SK-N-SH (cell line): ENCODE measurements around the gene ACOXL. TPM values are rescaled to one million over a fixed set of nuclear protein-coding genes. Genes with fewer than 3 reads are reported as not detected.
A peak's percentile ranks its signal among the peaks of the same experiment; 100 is the strongest.

Experiments
- CTCF ChIA-PET: fragments of 300-600, 350-600 bp; formaldehyde crosslinking; extraction: SDS; loops from one replicate; lab custom pipeline; 2021; lab: Yijun Ruan, JAX
- POLR2A ChIA-PET: fragments of 350-600 bp; sonication (Branson Sonifier 250); formaldehyde crosslinking; extraction: SDS; loops from one replicate; lab custom pipeline; 2020; ENCODE audit warnings: antibody characterized with exemption, inconsistent platforms; lab: Yijun Ruan, JAX
- DNase-seq: peaks from one replicate; pipeline ENCODE4 v3.0.0; 2012
- H2AFZ ChIP-seq: fragments of 200-600 bp; sonication (generic); 2 replicates; pipeline ENCODE4 v1.8.1; 2016; ENCODE audit warnings: antibody characterized with exemption, mild to moderate bottlenecking, low read depth
- H3F3A ChIP-seq: fragments of 200-600 bp; sonication (generic); replicated peaks from 2 replicates; pipeline ENCODE3; 2016; ENCODE audit warnings: antibody characterized with exemption, mild to moderate bottlenecking; ENCODE audit not compliant: insufficient read depth
- H3K27ac ChIP-seq, 2 experiments: fragments of 200-500 bp in 1 of 2; fragments of 200-600 bp in 1 of 2; sonication (Bioruptor generic) in 1 of 2; sonication (generic), shearing (Covaris generic) in 1 of 2; 2 replicates each; pipeline versions ENCODE4 v1.5.1 to v1.6.1; 2014 to 2016; ENCODE audit warnings: low read depth in 2 of 2, inconsistent platforms in 1 of 2, low read length in 1 of 2, mild to moderate bottlenecking in 1 of 2, mixed read lengths in 1 of 2
- H3K27me3 ChIP-seq: fragments of 200-600 bp; sonication (generic), shearing (Covaris generic); 2 replicates; pipeline ENCODE4 v1.6.1; 2016; ENCODE audit warnings: mixed run types; ENCODE audit not compliant: insufficient read depth
- H3K36me3 ChIP-seq, 2 experiments: fragments of 200-500 bp in 1 of 2; fragments of 200-600 bp in 1 of 2; sonication (Bioruptor generic) in 1 of 2; sonication (generic) in 1 of 2; replicated peaks in 1 of 2; 2 replicates each; pipeline versions ENCODE3 to v1.5.1; 2014 to 2016; ENCODE audit warnings: low read length in 1 of 2, mild to moderate bottlenecking in 1 of 2; ENCODE audit not compliant: insufficient read depth in 2 of 2, control insufficient read depth in 1 of 2
- H3K4me1 ChIP-seq, 2 experiments: fragments of 200-500 bp in 1 of 2; fragments of 200-600 bp in 1 of 2; sonication (Bioruptor generic) in 1 of 2; sonication (generic), shearing (Covaris generic) in 1 of 2; 2 replicates each; pipeline versions ENCODE4 v1.5.1 to v1.6.1; 2014 to 2016; ENCODE audit warnings: low read depth in 1 of 2, low read length in 1 of 2, mixed run types in 1 of 2; ENCODE audit not compliant: insufficient read depth in 2 of 2, control insufficient read depth in 1 of 2
- H3K4me2 ChIP-seq: fragments of 200-600 bp; sonication (generic), shearing (Covaris generic); 2 replicates; pipeline ENCODE4 v1.6.1; 2017; ENCODE audit warnings: mixed run types
- H3K4me3 ChIP-seq, 2 experiments: fragments of 200-500 bp in 1 of 2; fragments of 200-600 bp in 1 of 2; sonication (Bioruptor generic) in 1 of 2; sonication (generic), shearing (Covaris generic) in 1 of 2; 2 replicates each; pipeline versions ENCODE4 v1.5.1 to v1.8.1; 2014 to 2016; ENCODE audit warnings: low read depth in 2 of 2, inconsistent platforms in 1 of 2, low read length in 1 of 2, mild to moderate bottlenecking in 1 of 2, mixed read lengths in 1 of 2, moderate library complexity in 1 of 2
- H3K79me2 ChIP-seq: fragments of 200-600 bp; sonication (generic); 2 replicates; pipeline ENCODE4 v1.8.1; 2017; ENCODE audit warnings: mild to moderate bottlenecking; ENCODE audit not compliant: insufficient read depth
- H3K9ac ChIP-seq: fragments of 200-600 bp; sonication (generic); 2 replicates; pipeline ENCODE4 v1.6.1; 2017; ENCODE audit warnings: mixed run types
- H3K9me2 ChIP-seq: fragments of 200-600 bp; sonication (generic); 2 replicates; pipeline ENCODE4 v1.6.1; 2017; ENCODE audit warnings: mixed run types
- H3K9me3 ChIP-seq: fragments of 200-600 bp; sonication (generic); 2 replicates; pipeline ENCODE4 v1.6.1; 2017; ENCODE audit warnings: mixed run types, mild to moderate bottlenecking, moderate library complexity
- H4K20me1 ChIP-seq: fragments of 200-600 bp; sonication (generic); 2 replicates; pipeline ENCODE4 v1.6.1; 2017; ENCODE audit warnings: mild to moderate bottlenecking, mixed run types; ENCODE audit not compliant: insufficient read depth
- CHD2 ChIP-seq: fragments of 150-350 bp; IDR thresholded peaks from 2 replicates; pipeline ENCODE4 v1.6.1; 2018; ENCODE audit warnings: low read length; ENCODE audit not compliant: partially characterized antibody
- EP300 ChIP-seq, 2 experiments: IDR thresholded peaks; 2 replicates each; pipeline versions ENCODE4 v1.4.0 to v1.6.1; 2012; ENCODE audit warnings: borderline replicate concordance in 1 of 2, low read depth in 1 of 2, low read length in 1 of 2
- EZH2phosphoT487 ChIP-seq: fragments of 200-600 bp; sonication (generic); IDR thresholded peaks from 2 replicates; pipeline ENCODE4 v1.6.1; 2017; ENCODE audit warnings: low read depth, mixed run types, mild to moderate bottlenecking, antibody characterized with exemption, moderate library complexity, borderline replicate concordance
- FOSL2 ChIP-seq: IDR thresholded peaks from 2 replicates; pipeline ENCODE4 v1.4.0; 2012; ENCODE audit warnings: low read depth, mild to moderate bottlenecking, moderate library complexity, borderline replicate concordance
- GATA2 ChIP-seq: sonication (generic); formaldehyde crosslinking; IDR thresholded peaks from 2 replicates; pipeline ENCODE4 v1.5.0; 2020; ENCODE audit warnings: mild to moderate bottlenecking, missing genetic modification reagents
- JUND ChIP-seq: IDR thresholded peaks from 2 replicates; pipeline ENCODE4 v1.4.0; 2012
- MEF2A ChIP-seq: IDR thresholded peaks from 2 replicates; pipeline ENCODE4 v1.4.0; 2012; ENCODE audit warnings: low read depth, borderline replicate concordance
- NFIC ChIP-seq: IDR thresholded peaks from 2 replicates; pipeline ENCODE4 v1.4.0; 2012; ENCODE audit warnings: borderline replicate concordance
- NRF1 ChIP-seq: IDR thresholded peaks from 2 replicates; pipeline ENCODE4 v1.6.1; 2012; ENCODE audit warnings: low read depth, mild to moderate bottlenecking, low read length
- POLR2AphosphoS5 ChIP-seq: IDR thresholded peaks from 2 replicates; pipeline ENCODE4 v1.6.1; 2012; ENCODE audit warnings: low read depth, low read length
- RCOR1 ChIP-seq: fragments of 150-350 bp; IDR thresholded peaks from 2 replicates; pipeline ENCODE4 v1.6.1; 2017; ENCODE audit warnings: antibody characterized with exemption, low read length
- SMC3 ChIP-seq: IDR thresholded peaks from 2 replicates; pipeline ENCODE4 v1.6.1; 2012; ENCODE audit warnings: low read depth, low read length, improper control_type of control experiment
- TAF1 ChIP-seq: IDR thresholded peaks from 2 replicates; pipeline ENCODE4 v1.6.1; 2012; ENCODE audit warnings: low read depth, mild to moderate bottlenecking, low read length, moderate library complexity, borderline replicate concordance
- TCF12 ChIP-seq: IDR thresholded peaks from 2 replicates; pipeline ENCODE4 v1.4.0; 2012
- TEAD4 ChIP-seq: IDR thresholded peaks from 2 replicates; pipeline ENCODE4 v1.4.0; 2012; ENCODE audit warnings: mild to moderate bottlenecking, borderline replicate concordance; ENCODE audit not compliant: insufficient read depth
- WGBS: methylation state at CpG from one replicate; pipeline ENCODE4 v1.1.6; 2017; ENCODE audit warnings: low lambda C conversion rate; 5-methylcytosine and 5-hydroxymethylcytosine counted together
- polyA plus RNA-seq, 3 experiments: library from polyadenylated mRNA; depleted of rRNA; stranded (reverse); fragments of >200 nt; gene quantifications; 2 replicates each; pipeline ENCODE4 v1.2.3, GENCODE V29; 2012
- TF ChIP-seq, protein P1 (sequence below): IDR thresholded peaks from 2 replicates; pipeline ENCODE4 v1.4.0; 2012; ENCODE audit warnings: low read depth
- TF ChIP-seq, protein P2 (sequence below): IDR thresholded peaks from 2 replicates; pipeline ENCODE4 v1.4.0; 2012; ENCODE audit warnings: low read depth, borderline replicate concordance
- TF ChIP-seq, protein P3 (sequence below): IDR thresholded peaks from 2 replicates; pipeline ENCODE4; 2012

ACOXL gene
- polyA plus RNA-seq, 1 of the 3 experiments (the other 2 are of a cell fraction): not detected

DNA sequence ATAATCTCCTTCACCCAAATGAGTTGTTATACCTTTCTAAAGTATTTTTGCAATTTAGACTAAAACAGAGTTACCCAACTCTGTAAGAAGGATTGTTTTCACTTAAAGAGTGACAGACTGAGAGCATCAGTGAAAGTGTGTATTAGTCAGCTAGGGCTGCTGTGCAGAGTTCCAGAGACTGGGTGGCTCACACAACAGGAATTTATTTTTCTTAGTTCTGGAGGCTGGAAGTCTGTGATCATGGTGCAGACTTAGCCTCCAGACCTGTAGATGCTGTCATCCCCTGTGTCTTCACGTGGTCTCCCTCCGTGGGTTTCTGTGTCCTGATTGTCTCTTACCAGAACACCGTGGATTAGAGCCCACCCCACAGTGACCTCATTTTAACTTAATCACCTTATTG lies 428.4 kb downstream of the ACOXL start:
- TF ChIP-seq EZH2phosphoT487 (no peak), POLR2AphosphoS5 (no peak), JUND (peak; percentile 82), SMC3 (no peak), EP300 (IDR thresholded peaks at IDR 0.05; ENCODE audit: borderline replicate concordance in 1 of 2, low read depth in 1 of 2, low read length in 1 of 2) (peak in 1 of 2 experiments; percentile 53; a peak in 1 of 4 replicates), TAF1 (no peak), GATA2 (no peak), MEF2A (no peak), TCF12 (peak; percentile 83), TEAD4 (no peak), CHD2 (no peak), NFIC (peak; percentile 53; the same call in 1 of the 2 replicates), RCOR1 (no peak), NRF1 (no peak), FOSL2 (peak; percentile 88)
- TF ChIP-seq, protein P1, sequence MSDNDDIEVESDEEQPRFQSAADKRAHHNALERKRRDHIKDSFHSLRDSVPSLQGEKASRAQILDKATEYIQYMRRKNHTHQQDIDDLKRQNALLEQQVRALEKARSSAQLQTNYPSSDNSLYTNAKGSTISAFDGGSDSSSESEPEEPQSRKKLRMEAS: peak; percentile 68
- TF ChIP-seq, protein P2, sequence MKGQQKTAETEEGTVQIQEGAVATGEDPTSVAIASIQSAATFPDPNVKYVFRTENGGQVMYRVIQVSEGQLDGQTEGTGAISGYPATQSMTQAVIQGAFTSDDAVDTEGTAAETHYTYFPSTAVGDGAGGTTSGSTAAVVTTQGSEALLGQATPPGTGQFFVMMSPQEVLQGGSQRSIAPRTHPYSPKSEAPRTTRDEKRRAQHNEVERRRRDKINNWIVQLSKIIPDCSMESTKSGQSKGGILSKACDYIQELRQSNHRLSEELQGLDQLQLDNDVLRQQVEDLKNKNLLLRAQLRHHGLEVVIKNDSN: peak; percentile 54; the same call in 1 of the 2 replicates
- TF ChIP-seq, protein P3, sequence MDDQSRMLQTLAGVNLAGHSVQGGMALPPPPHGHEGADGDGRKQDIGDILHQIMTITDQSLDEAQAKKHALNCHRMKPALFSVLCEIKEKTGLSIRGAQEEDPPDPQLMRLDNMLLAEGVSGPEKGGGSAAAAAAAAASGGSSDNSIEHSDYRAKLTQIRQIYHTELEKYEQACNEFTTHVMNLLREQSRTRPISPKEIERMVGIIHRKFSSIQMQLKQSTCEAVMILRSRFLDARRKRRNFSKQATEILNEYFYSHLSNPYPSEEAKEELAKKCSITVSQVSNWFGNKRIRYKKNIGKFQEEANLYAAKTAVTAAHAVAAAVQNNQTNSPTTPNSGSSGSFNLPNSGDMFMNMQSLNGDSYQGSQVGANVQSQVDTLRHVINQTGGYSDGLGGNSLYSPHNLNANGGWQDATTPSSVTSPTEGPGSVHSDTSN: peak; percentile 79
- no peak overlapping the region for H3K9ac ChIP-seq
- 27% methylated on average over 3 of the region's 3 CpGs for WGBS
- ChIA-PET POLR2A (interaction anchor here (1.5 kb wide), 1 partner anchor 348 kb away, joined by 3 read pairs; no protein-coding TSS in a partner anchor), CTCF (interaction anchor here (0.6 to 1.3 kb wide), 2 partner anchors 41 to 321 kb away, joined by 3 read pairs; no protein-coding TSS in a partner anchor)
- peak overlapping the region; percentile 62 to 91 for H3K27ac ChIP-seq
- DNase-seq: no peak
- no peak overlapping the region for H2AFZ ChIP-seq
- H3K4me1 ChIP-seq: peaks cover 20 to 70% of the 10 kb centered on the region in 2 experiments
- no peaks in the 10 kb centered on the region for H3K79me2 ChIP-seq
- peaks cover 4% of the 10 kb centered on the region for H3F3A ChIP-seq
- H3K9me2 ChIP-seq: no peaks in the 10 kb centered on the region
- H3K4me2 ChIP-seq: peak overlapping the region; percentile 47
- no peaks in the 10 kb centered on the region for H3K27me3 ChIP-seq
- H3K36me3 ChIP-seq: peaks cover 0 to 34% of the 10 kb centered on the region in 2 experiments
- H3K9me3 ChIP-seq: no peaks in the 10 kb centered on the region
- H4K20me1 ChIP-seq: peaks cover 6% of the 10 kb centered on the region; the same call in 1 of the 2 replicates
- H3K4me3 ChIP-seq: peak overlapping the region in 1 of 2 experiments; percentile 14; a peak in 1 of 4 replicates
